Measurements from ENCODE around the gene MAPT. TPM values are rescaled to one million over a fixed set of nuclear protein-coding genes. Genes with fewer than 3 reads are reported as not detected.
A peak's percentile ranks its signal among the peaks of the same experiment; 100 is the strongest.

The MAPT gene
- total RNA-seq, 1 experiment from 2014 or later, result 37.5 TPM

DNA sequence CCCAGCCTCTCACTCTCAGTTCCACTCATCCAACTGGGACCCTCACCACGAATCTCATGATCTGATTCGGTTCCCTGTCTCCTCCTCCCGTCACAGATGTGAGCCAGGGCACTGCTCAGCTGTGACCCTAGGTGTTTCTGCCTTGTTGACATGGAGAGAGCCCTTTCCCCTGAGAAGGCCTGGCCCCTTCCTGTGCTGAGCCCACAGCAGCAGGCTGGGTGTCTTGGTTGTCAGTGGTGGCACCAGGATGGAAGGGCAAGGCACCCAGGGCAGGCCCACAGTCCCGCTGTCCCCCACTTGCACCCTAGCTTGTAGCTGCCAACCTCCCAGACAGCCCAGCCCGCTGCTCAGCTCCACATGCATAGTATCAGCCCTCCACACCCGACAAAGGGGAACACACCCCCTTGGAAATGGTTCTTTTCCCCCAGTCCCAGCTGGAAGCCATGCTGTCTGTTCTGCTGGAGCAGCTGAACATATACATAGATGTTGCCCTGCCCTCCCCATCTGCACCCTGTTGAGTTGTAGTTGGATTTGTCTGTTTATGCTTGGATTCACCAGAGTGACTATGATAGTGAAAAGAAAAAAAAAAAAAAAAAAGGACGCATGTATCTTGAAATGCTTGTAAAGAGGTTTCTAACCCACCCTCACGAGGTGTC is 131.3 kb downstream of the MAPT start:
- TF ChIP-seq SP1 (IDR thresholded peaks at IDR 0.05; ENCODE audit: low read depth) (no peak), POLR2AphosphoS5 (IDR thresholded peaks at IDR 0.05; ENCODE audit: low read depth, low read length) (no peak), CEBPB (IDR thresholded peaks at IDR 0.05; ENCODE audit: low read depth) (no peak), SRF (IDR thresholded peaks at IDR 0.05; ENCODE audit: low read depth) (no peak), EGR1 (IDR thresholded peaks at IDR 0.05; ENCODE audit: low read depth) (no peak), SIN3A (IDR thresholded peaks at IDR 0.05; ENCODE audit: low read depth) (no peak), POLR2A (IDR thresholded peaks at IDR 0.05; ENCODE audit: borderline replicate concordance, extremely low read depth, insufficient read depth, insufficient read length) (no peak), RAD21 (IDR thresholded peaks at IDR 0.05; ENCODE audit: low read depth) (no peak), ELF1 (IDR thresholded peaks at IDR 0.05; ENCODE audit: borderline replicate concordance, low read depth) (no peak), TCF7L2 (IDR thresholded peaks at IDR 0.05; ENCODE audit: borderline replicate concordance, extremely low read depth, insufficient read depth, insufficient read length) (no peak), CTCF (IDR thresholded peaks at IDR 0.05 in 2 of 3, conservative IDR thresholded peaks at IDR 0.05 in 1 of 3; ENCODE audit: borderline replicate concordance in 1 of 3, insufficient read depth in 1 of 3, low read depth in 2 of 3, low read length in 2 of 3) (no peak), ZNF274 (IDR thresholded peaks at IDR 0.05; ENCODE audit: low read depth, low read length) (no peak), EZH2 (IDR thresholded peaks at IDR 0.05) (no peak), ZBTB33 (IDR thresholded peaks at IDR 0.05; ENCODE audit: extremely low read depth, insufficient replicate concordance, low read length) (no peak), ZFX (IDR thresholded peaks at IDR 0.05) (no peak), EZH2phosphoT487 (IDR thresholded peaks at IDR 0.05; ENCODE audit: borderline replicate concordance) (no peak), YY1 (IDR thresholded peaks at IDR 0.05; ENCODE audit: extremely low read depth, insufficient replicate concordance, low read depth, low read length) (no peak)
- TF ChIP-seq, protein P1, sequence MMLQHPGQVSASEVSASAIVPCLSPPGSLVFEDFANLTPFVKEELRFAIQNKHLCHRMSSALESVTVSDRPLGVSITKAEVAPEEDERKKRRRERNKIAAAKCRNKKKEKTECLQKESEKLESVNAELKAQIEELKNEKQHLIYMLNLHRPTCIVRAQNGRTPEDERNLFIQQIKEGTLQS (IDR thresholded peaks at IDR 0.05), result no peak
- TF ChIP-seq, protein P2, sequence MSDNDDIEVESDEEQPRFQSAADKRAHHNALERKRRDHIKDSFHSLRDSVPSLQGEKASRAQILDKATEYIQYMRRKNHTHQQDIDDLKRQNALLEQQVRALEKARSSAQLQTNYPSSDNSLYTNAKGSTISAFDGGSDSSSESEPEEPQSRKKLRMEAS (IDR thresholded peaks at IDR 0.05), result no peak
- TF ChIP-seq, protein P3, sequence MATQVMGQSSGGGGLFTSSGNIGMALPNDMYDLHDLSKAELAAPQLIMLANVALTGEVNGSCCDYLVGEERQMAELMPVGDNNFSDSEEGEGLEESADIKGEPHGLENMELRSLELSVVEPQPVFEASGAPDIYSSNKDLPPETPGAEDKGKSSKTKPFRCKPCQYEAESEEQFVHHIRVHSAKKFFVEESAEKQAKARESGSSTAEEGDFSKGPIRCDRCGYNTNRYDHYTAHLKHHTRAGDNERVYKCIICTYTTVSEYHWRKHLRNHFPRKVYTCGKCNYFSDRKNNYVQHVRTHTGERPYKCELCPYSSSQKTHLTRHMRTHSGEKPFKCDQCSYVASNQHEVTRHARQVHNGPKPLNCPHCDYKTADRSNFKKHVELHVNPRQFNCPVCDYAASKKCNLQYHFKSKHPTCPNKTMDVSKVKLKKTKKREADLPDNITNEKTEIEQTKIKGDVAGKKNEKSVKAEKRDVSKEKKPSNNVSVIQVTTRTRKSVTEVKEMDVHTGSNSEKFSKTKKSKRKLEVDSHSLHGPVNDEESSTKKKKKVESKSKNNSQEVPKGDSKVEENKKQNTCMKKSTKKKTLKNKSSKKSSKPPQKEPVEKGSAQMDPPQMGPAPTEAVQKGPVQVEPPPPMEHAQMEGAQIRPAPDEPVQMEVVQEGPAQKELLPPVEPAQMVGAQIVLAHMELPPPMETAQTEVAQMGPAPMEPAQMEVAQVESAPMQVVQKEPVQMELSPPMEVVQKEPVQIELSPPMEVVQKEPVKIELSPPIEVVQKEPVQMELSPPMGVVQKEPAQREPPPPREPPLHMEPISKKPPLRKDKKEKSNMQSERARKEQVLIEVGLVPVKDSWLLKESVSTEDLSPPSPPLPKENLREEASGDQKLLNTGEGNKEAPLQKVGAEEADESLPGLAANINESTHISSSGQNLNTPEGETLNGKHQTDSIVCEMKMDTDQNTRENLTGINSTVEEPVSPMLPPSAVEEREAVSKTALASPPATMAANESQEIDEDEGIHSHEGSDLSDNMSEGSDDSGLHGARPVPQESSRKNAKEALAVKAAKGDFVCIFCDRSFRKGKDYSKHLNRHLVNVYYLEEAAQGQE (IDR thresholded peaks at IDR 0.05; ENCODE audit: low read depth), result no peak
- Histone ChIP-seq H3K79me2 (ENCODE audit: insufficient read depth, low read length) (no peaks in the 10 kb centered on the region), H3K27ac (ENCODE audit: low read depth, low read length) (no peak overlapping the region), H3K4me3 (replicated peaks in 1 of 2; ENCODE audit: low read depth in 1 of 2, low read length in 2 of 2) (no peak overlapping the region), H3K36me3 (ENCODE audit: control insufficient read depth in 1 of 2, insufficient read depth in 2 of 2, low read length in 2 of 2) (peaks cover 18 to 19% of the 10 kb centered on the region in 2 experiments; a peak in 3 of 4 replicates), H3K27me3 (ENCODE audit: insufficient read depth, low read length) (no peaks in the 10 kb centered on the region), H3K9me3 (ENCODE audit: control insufficient read depth in 1 of 2, insufficient read depth in 1 of 2, low read depth in 1 of 2, low read length in 2 of 2) (no peaks in the 10 kb centered on the region), H4K20me1 (ENCODE audit: insufficient read depth) (no peaks in the 10 kb centered on the region), H3K4me1 (ENCODE audit: control insufficient read depth in 1 of 2, insufficient read depth in 2 of 2, low read length in 2 of 2) (no peaks in the 10 kb centered on the region), H2AFZ (ENCODE audit: low read depth, low read length, poor library complexity, severe bottlenecking) (no peak overlapping the region), H3K9ac (ENCODE audit: low read length) (no peak overlapping the region), H3K4me2 (ENCODE audit: low read length) (no peak overlapping the region), H3K9me2 (ENCODE audit: insufficient read depth) (no peaks in the 10 kb centered on the region)
- intact Hi-C loops (cut with micrococcal nuclease), result no loop called here
- POLR2A ChIA-PET, result no interaction called here
- RAD21 ChIA-PET (ENCODE audit: low non-redundant PET in 1 of 2, low total read pairs in 2 of 2, uncharacterized antibody in 2 of 2, unreplicated experiment in 2 of 2), result no interaction called here
- TSS peak; percentile 36 for BruUV-seq (replicated peaks)
- CTCF ChIA-PET, result interaction anchor here (1.7 kb wide), 1 partner anchor 19 kb away, joined by 7 read pairs; no protein-coding TSS in a partner anchor
- ATAC-seq (0 out of 2 replicates have a peak, but pooled peaks have one; percentile 12), DNase-seq (ENCODE audit: low read depth, low spot score) (no peak)

Data from HCT116 (cell line).